ENCODE data around the gene HOOK2.

GRCh38 chr19:12796146-12797071, 21.1 kb upstream of the HOOK2 start:
- TF ChIP-seq CTCF (conservative IDR thresholded peaks at IDR 0.05 in 1 of 2, IDR thresholded peaks at IDR 0.05 in 1 of 2; ENCODE audit: low read depth in 1 of 2, low read length in 2 of 2), result peak; percentile 96 to 98
- no peak for TF ChIP-seq EZH2 (IDR thresholded peaks at IDR 0.05; ENCODE audit: low read length, missing control alignments)

Measured in fibroblast of lung (primary cell).